ENCODE results near the gene TMEFF1.

DNA sequence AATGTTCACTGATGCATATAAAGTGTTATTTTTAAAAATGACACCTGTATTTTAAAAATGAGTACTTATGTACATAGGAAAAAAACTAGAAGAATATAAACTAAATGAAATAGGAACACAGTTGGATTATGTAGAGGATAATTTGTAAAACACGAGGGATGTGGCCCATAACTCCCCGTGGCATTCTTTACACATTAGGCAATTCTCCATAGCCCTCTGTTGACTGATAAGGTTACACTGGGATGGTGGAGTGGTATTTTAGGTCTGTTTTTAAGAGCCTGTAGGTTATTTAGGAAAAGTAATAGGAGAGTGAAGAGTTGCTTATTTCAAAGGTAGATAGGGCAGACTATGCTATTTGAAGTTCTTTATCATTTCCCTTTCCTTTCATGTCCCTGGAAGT, 106.7 kb downstream of the TMEFF1 start:
- no peak for TF ChIP-seq POLR2A (IDR thresholded peaks at IDR 0.05)
- TF ChIP-seq, protein P1, sequence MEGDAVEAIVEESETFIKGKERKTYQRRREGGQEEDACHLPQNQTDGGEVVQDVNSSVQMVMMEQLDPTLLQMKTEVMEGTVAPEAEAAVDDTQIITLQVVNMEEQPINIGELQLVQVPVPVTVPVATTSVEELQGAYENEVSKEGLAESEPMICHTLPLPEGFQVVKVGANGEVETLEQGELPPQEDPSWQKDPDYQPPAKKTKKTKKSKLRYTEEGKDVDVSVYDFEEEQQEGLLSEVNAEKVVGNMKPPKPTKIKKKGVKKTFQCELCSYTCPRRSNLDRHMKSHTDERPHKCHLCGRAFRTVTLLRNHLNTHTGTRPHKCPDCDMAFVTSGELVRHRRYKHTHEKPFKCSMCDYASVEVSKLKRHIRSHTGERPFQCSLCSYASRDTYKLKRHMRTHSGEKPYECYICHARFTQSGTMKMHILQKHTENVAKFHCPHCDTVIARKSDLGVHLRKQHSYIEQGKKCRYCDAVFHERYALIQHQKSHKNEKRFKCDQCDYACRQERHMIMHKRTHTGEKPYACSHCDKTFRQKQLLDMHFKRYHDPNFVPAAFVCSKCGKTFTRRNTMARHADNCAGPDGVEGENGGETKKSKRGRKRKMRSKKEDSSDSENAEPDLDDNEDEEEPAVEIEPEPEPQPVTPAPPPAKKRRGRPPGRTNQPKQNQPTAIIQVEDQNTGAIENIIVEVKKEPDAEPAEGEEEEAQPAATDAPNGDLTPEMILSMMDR (IDR thresholded peaks at IDR 0.05): no peak

Measured in right lobe of liver (tissue), 4 donors.